HG03025 (cell line): ENCODE data around the gene CHAT.

Source experiments
- ATAC-seq: cut with Tn5 transposase; IDR thresholded peaks from one replicate; pipeline ENCODE4 v1.9.1; 2021; ENCODE audit warnings: mild to moderate bottlenecking, moderate library complexity; ENCODE audit not compliant: unreplicated experiment, low FRiP score

Gene CHAT

GRCh38 chr10:49611166-49611815 lies 2.5 kb upstream of the CHAT start:
- no peak for ATAC-seq

DNA sequence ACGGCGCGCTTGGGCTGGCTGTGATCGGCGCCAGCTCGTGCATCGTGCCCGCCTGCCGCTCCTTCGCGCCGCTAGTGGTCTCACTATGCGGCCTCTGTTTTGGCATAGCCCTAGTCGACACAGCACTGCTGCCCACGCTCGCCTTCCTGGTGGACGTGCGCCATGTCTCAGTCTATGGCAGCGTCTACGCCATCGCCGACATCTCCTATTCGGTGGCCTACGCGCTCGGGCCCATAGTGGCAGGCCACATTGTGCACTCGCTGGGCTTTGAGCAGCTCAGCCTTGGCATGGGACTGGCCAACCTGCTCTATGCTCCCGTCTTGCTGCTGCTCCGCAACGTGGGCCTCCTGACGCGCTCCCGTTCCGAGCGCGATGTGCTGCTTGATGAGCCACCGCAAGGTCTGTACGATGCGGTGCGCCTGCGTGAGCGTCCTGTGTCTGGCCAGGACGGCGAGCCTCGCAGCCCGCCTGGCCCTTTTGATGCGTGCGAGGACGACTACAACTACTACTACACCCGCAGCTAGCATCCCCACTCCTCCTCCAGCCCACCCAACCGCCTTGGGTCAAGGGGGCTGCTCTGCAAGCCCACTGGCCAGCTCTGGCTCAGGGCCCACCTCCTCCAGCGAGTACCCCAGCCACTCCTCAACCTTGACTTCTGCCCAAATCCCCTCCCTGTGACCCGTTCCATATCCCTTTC lies 1.9 kb upstream of the CHAT start:
- ATAC-seq, result no peak

DNA sequence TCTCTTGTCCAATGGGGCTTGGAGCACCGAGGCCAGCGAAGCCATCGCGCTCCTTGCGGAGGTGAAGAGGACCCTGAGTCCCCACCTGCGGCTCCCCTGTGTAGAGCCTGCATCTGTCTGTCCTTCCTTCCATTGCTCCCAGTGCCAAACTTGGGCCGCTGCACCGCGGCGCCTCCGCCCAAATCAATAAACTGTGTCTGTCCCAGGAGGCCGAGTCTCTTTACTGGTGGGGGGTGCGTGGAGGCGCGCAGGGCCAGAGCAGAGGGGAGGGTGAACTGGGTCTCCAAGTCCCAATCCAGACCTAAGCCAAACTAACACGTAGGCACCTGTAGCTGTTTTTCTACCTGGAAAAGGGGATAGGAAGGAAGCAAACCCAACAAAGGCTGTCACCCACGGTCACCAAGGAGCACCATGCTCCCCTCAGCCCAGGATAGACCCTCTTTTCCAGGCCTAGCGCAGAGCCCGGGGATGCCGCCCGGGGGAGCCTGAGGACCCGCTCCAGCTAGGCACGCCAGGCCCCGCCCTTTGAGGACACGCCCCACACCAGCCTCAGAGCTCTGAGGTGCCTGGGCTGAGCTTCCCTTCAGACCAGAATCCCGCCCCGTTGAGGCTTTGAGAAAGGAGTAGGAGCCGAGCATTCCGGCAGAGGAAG lies 1.2 kb upstream of the CHAT start:
- no peak for ATAC-seq

- no peak for ATAC-seq
Observed at GRCh38 chr10:49613165-49613881, 514 bp upstream of the CHAT start.

DNA sequence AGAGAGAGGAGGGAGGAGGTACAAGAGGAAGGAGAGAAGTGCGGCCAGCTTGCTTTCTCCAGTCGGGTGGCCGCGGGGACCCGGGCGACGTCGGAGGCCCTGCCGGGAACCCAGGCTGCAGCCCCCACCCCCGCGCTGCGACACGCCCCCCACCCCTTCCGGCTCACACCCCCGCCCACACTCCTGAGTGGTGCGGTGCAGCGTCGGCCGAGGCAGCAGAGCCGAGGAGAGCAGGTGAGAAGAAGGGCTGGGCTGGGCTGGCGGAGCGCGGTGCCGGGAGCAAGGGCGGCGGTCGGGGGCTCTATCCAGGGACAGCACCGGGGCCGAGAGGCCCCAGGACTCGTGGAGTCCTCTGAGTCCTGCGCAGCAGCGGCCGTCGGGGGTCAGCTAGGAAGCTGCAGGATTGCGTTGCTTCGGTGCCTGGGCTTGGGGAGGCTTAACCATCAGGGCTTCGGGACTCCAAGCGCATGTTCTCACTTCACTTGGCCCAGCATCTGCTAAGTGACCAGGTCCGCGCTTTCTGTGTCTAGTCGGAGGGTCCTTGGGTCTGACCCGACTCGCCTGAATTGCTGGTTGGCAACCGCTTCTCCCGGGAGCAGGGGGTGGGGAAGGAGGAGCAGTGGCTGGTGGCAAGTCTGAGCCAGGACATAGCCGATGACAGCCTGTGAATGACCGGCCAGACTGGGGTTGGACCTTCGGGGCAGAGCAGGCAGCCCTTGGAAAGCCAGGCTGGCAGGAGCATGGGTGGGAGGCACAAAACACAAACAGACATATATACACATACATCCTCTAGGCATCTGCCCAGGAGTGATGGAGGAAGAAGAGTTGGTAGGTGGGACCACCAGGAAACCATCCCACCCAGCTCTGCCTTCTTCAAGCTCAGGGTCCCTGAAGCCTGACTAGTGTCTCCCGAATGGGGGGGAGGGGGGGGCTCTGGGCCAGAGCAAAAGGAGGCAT lies 683 bp downstream of the CHAT start:
- no peak for ATAC-seq

- no peak for ATAC-seq
Observed at GRCh38 chr10:49615213-49615612, 1.4 kb downstream of the CHAT start.

GRCh38 chr10:49615721-49616120 lies 1.9 kb downstream of the CHAT start:
- no peak for ATAC-seq

DNA sequence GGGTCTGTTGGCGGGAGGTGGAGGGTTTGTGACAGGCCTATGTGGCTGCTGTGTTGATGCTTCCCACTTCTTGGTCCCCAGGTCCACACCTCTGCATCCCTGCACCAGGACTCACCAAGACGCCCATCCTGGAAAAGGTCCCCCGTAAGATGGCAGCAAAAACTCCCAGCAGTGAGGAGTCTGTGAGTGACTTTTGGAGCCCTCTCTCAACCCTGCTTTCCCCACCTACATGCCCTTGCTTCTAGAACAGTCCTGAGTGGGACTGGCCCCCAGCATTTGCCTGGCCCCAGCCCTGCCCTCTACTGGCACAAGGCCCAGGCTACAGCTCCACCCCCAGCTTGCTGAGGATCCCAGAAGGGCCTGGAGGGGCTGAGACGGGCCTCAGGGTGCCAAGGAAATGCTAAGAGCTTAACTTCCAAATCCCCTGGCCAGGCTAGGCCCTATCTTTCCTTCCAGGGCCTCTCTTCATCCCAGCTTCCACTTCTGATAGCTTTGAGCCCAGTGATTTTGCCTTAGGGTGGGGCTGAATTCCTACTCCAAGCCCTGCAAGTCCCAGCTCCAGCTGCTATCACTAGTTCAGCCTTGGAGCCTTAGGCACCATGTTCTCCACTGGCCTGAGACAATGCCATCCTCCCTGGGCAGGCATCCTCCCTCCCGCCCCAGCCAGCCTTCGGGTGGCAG lies 2.7 kb downstream of the CHAT start:
- ATAC-seq, result no peak

DNA sequence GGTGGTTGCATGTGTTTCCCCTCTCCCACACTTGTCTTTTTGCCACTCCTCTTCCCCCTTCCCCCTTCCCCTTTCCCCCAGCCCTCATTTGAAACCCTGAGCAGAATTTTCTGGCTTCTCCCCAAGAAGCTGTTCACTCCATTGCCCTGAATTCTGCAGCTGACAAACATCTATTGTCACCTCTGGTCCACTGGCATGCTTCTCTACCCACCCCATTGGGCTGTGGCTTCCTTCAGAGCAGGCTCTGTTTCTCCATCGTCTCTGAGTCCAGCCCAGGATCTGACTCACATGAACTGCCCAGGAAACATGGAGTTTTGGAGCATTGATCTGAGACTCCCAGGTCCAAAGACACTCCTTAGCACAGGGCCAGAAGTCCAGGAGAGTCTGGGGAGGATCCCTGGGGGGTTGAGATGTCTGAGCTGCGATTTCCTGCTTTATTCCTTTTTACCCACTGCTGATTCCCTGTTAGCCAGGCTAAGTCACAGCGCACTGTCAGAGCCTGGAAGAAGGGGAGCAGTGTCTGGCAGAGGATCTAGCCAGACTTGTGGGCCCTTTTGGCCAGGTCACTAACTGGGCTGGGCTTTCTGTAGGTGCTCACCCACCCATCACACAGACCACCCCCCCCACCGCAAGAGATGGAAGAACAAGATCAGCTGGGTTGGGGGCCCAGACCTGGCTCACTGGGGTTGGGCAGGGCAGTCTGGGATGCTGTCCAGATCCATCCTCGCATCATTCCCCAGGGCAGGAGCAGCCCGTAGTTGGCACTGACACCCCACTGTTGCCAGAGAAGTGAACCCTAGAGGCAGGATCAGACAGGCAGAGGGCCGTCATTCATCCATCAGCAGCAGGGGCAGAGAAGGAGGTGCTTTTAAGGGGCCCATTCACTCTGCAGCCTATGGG lies 3.5 kb downstream of the CHAT start:
- ATAC-seq, result no peak

DNA sequence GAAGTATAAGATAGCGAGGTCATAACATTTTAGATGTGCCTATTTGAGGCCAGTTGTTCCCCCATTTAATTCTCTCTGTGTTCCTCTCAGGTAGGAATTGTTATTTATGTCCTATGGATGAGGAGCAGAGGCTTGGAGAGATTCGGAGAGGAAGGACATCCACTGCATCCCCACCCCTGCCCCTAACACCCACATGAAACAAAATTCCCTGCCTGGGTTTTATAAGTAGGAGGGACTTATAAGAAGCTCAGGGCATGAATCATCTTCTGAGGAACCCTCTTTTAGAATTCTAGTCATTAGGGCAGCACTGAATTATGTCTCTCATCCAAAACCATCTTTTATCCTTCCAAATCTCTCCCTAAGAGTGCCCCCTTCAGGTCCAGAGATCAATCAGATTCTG lies 5.0 kb downstream of the CHAT start:
- ATAC-seq, result no peak

GRCh38 chr10:49619613-49620012 lies 5.8 kb downstream of the CHAT start:
- ATAC-seq, result no peak

DNA sequence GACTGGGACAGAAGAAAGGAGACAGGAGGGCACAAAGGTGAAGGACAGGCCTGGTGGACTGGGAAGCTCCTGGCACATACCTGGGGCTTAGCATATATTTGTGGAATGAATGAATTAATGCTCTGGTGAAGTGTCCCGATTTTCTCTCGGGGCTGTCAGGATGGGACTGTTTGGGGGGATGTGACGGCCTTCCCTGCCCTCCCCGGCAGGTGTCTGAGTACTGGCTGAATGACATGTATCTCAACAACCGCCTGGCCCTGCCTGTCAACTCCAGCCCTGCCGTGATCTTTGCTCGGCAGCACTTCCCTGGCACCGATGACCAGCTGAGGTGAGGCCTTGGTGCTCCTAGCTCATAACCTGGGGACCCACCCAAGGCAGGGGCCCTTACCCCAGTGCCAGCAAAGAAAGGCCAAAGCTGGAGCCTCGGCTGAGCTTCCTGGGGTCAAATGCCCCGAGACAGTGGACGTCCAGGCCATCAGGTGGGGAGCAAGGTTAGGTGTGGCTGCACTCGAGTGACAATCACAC lies 6.5 kb downstream of the CHAT start:
- no peak for ATAC-seq

DNA sequence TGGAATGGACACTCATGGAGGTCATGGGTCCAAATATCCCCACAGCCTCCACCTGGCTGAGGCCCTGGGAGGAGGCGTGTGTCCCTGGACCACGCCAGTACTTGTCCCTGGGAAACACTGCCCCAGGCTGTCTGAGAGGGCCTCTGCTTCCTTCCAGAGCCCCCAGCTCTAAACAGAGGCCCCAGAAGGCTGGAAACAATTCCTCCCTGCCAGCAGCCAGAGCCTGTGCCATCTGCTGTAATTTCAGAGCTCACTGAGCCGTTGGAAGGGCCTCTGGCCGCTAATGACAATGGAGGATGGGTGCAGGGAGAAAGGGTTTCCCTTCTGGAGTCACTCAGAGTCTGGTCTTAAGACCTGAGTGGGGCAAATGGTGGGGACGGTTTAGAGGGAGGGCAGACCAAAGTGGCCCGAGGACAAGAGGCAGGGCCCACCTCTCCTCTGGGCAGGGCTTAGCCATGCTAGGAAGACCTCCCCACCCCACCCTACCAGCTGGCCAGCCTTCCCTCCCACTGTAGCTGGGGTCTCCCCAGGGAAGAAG lies 7.1 kb downstream of the CHAT start:
- ATAC-seq, result no peak

DNA sequence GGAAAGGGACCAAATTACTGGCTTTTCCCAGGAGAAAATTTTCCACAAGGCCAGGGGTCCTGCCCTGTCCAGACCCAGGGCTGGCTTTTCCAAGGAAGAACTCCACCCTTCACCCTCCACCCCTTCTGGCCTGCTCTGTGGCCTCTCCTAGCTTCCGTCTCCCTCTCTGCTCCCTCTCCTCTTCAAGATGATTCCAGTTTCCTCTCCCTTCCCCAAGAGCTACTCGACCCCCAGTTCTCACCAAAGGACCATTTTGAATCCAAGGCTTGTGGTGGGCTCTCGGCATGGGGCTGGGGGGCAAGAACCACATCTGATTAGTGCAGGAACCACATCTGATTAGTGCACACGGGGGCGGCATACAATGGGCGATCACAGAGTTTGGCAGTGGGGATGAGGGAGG lies 7.7 kb downstream of the CHAT start:
- no peak for ATAC-seq

GRCh38 chr10:49622426-49623425 lies 8.9 kb downstream of the CHAT start:
- ATAC-seq, result no peak

- no peak for ATAC-seq
Observed at GRCh38 chr10:49624629-49625028, 10.8 kb downstream of the CHAT start.

DNA sequence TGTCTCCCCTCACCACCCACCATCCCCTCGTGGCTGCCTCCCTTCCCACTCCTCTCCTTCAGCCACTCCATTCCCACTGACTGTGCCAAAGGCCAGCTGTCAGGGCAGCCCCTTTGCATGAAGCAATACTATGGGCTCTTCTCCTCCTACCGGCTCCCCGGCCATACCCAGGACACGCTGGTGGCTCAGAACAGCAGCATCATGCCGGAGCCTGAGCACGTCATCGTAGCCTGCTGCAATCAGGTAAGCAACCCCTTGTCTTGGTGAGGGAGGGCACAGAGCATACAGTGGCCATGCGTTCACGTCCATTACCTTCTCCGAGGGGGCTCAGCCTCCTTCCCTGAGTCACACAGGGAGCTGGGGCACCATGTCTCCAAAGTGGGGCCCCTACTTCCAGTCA lies 11.6 kb downstream of the CHAT start:
- ATAC-seq, result no peak
